SK-N-SH (cell line): ENCODE results near the gene CALML6. TPM values are rescaled to one million over a fixed set of nuclear protein-coding genes. Genes with fewer than 3 reads are reported as not detected.

Source experiments
- CTCF ChIA-PET: fragments of 300-600, 350-600 bp; formaldehyde crosslinking; extraction: SDS; loops from one replicate; lab custom pipeline; 2021; lab: Yijun Ruan, JAX
- POLR2A ChIA-PET: fragments of 350-600 bp; sonication (Branson Sonifier 250); formaldehyde crosslinking; extraction: SDS; loops from one replicate; lab custom pipeline; 2020; ENCODE audit warnings: antibody characterized with exemption, inconsistent platforms; lab: Yijun Ruan, JAX
- DNase-seq: peaks from one replicate; pipeline ENCODE4 v3.0.0; 2012
- H2AFZ ChIP-seq: fragments of 200-600 bp; sonication (generic); 2 replicates; pipeline ENCODE4 v1.8.1; 2016; ENCODE audit warnings: antibody characterized with exemption, mild to moderate bottlenecking, low read depth
- H3F3A ChIP-seq: fragments of 200-600 bp; sonication (generic); replicated peaks from 2 replicates; pipeline ENCODE3; 2016; ENCODE audit warnings: antibody characterized with exemption, mild to moderate bottlenecking; ENCODE audit not compliant: insufficient read depth
- H3K27ac ChIP-seq, 2 experiments: fragments of 200-500 bp in 1 of 2; fragments of 200-600 bp in 1 of 2; sonication (Bioruptor generic) in 1 of 2; sonication (generic), shearing (Covaris generic) in 1 of 2; 2 replicates each; pipeline versions ENCODE4 v1.5.1 to v1.6.1; 2014 to 2016; ENCODE audit warnings: low read depth in 2 of 2, inconsistent platforms in 1 of 2, low read length in 1 of 2, mild to moderate bottlenecking in 1 of 2, mixed read lengths in 1 of 2
- H3K27me3 ChIP-seq: fragments of 200-600 bp; sonication (generic), shearing (Covaris generic); 2 replicates; pipeline ENCODE4 v1.6.1; 2016; ENCODE audit warnings: mixed run types; ENCODE audit not compliant: insufficient read depth
- H3K36me3 ChIP-seq, 2 experiments: fragments of 200-500 bp in 1 of 2; fragments of 200-600 bp in 1 of 2; sonication (Bioruptor generic) in 1 of 2; sonication (generic) in 1 of 2; replicated peaks in 1 of 2; 2 replicates each; pipeline versions ENCODE3 to v1.5.1; 2014 to 2016; ENCODE audit warnings: low read length in 1 of 2, mild to moderate bottlenecking in 1 of 2; ENCODE audit not compliant: insufficient read depth in 2 of 2, control insufficient read depth in 1 of 2
- H3K4me1 ChIP-seq, 2 experiments: fragments of 200-500 bp in 1 of 2; fragments of 200-600 bp in 1 of 2; sonication (Bioruptor generic) in 1 of 2; sonication (generic), shearing (Covaris generic) in 1 of 2; 2 replicates each; pipeline versions ENCODE4 v1.5.1 to v1.6.1; 2014 to 2016; ENCODE audit warnings: low read depth in 1 of 2, low read length in 1 of 2, mixed run types in 1 of 2; ENCODE audit not compliant: insufficient read depth in 2 of 2, control insufficient read depth in 1 of 2
- H3K4me2 ChIP-seq: fragments of 200-600 bp; sonication (generic), shearing (Covaris generic); 2 replicates; pipeline ENCODE4 v1.6.1; 2017; ENCODE audit warnings: mixed run types
- H3K4me3 ChIP-seq, 2 experiments: fragments of 200-500 bp in 1 of 2; fragments of 200-600 bp in 1 of 2; sonication (Bioruptor generic) in 1 of 2; sonication (generic), shearing (Covaris generic) in 1 of 2; 2 replicates each; pipeline versions ENCODE4 v1.5.1 to v1.8.1; 2014 to 2016; ENCODE audit warnings: low read depth in 2 of 2, inconsistent platforms in 1 of 2, low read length in 1 of 2, mild to moderate bottlenecking in 1 of 2, mixed read lengths in 1 of 2, moderate library complexity in 1 of 2
- H3K79me2 ChIP-seq: fragments of 200-600 bp; sonication (generic); 2 replicates; pipeline ENCODE4 v1.8.1; 2017; ENCODE audit warnings: mild to moderate bottlenecking; ENCODE audit not compliant: insufficient read depth
- H3K9ac ChIP-seq: fragments of 200-600 bp; sonication (generic); 2 replicates; pipeline ENCODE4 v1.6.1; 2017; ENCODE audit warnings: mixed run types
- H3K9me2 ChIP-seq: fragments of 200-600 bp; sonication (generic); 2 replicates; pipeline ENCODE4 v1.6.1; 2017; ENCODE audit warnings: mixed run types
- H3K9me3 ChIP-seq: fragments of 200-600 bp; sonication (generic); 2 replicates; pipeline ENCODE4 v1.6.1; 2017; ENCODE audit warnings: mixed run types, mild to moderate bottlenecking, moderate library complexity
- H4K20me1 ChIP-seq: fragments of 200-600 bp; sonication (generic); 2 replicates; pipeline ENCODE4 v1.6.1; 2017; ENCODE audit warnings: mild to moderate bottlenecking, mixed run types; ENCODE audit not compliant: insufficient read depth
- EP300 ChIP-seq, 2 experiments: IDR thresholded peaks; 2 replicates each; pipeline versions ENCODE4 v1.4.0 to v1.6.1; 2012; ENCODE audit warnings: borderline replicate concordance in 1 of 2, low read depth in 1 of 2, low read length in 1 of 2
- MEF2A ChIP-seq: IDR thresholded peaks from 2 replicates; pipeline ENCODE4 v1.4.0; 2012; ENCODE audit warnings: low read depth, borderline replicate concordance
- NFIC ChIP-seq: IDR thresholded peaks from 2 replicates; pipeline ENCODE4 v1.4.0; 2012; ENCODE audit warnings: borderline replicate concordance
- NRF1 ChIP-seq: IDR thresholded peaks from 2 replicates; pipeline ENCODE4 v1.6.1; 2012; ENCODE audit warnings: low read depth, mild to moderate bottlenecking, low read length
- POLR2AphosphoS5 ChIP-seq: IDR thresholded peaks from 2 replicates; pipeline ENCODE4 v1.6.1; 2012; ENCODE audit warnings: low read depth, low read length
- REST ChIP-seq: IDR thresholded peaks from 2 replicates; pipeline ENCODE4 v1.6.1; 2012; ENCODE audit warnings: mild to moderate bottlenecking, low read depth, low read length, moderate library complexity
- SIN3A ChIP-seq: IDR thresholded peaks from 2 replicates; pipeline ENCODE4 v1.6.1; 2012; ENCODE audit warnings: low read depth, mild to moderate bottlenecking, low read length, moderate library complexity, borderline replicate concordance
- TAF1 ChIP-seq: IDR thresholded peaks from 2 replicates; pipeline ENCODE4 v1.6.1; 2012; ENCODE audit warnings: low read depth, mild to moderate bottlenecking, low read length, moderate library complexity, borderline replicate concordance
- WGBS: methylation state at CpG from one replicate; pipeline ENCODE4 v1.1.6; 2017; ENCODE audit warnings: low lambda C conversion rate; 5-methylcytosine and 5-hydroxymethylcytosine counted together
- polyA plus RNA-seq, 3 experiments: library from polyadenylated mRNA; depleted of rRNA; stranded (reverse); fragments of >200 nt; gene quantifications; 2 replicates each; pipeline ENCODE4 v1.2.3, GENCODE V29; 2012

CALML6 gene
- polyA plus RNA-seq, 1 of the 3 experiments (the other 2 are of a cell fraction) = 0.87 TPM

- TF ChIP-seq NRF1 = peak; percentile 81
- no peak for TF ChIP-seq SIN3A
- TF ChIP-seq NFIC = peak; percentile 31; the same call in 1 of the 2 replicates
- no peak for TF ChIP-seq POLR2AphosphoS5
- no peak for TF ChIP-seq MEF2A
- DNase-seq = peak; percentile 100
- Histone ChIP-seq H3F3A (no peaks in the 10 kb centered on the region), H3K4me1 (peaks cover 0 to 17% of the 10 kb centered on the region in 2 experiments; a peak in 1 of 4 replicates), H3K9me2 (no peaks in the 10 kb centered on the region), H3K4me2 (peak overlapping the region; percentile 84), H3K27ac (no peak overlapping the region; a peak in 1 of 4 replicates), H3K27me3 (no peaks in the 10 kb centered on the region), H2AFZ (peak overlapping the region; percentile 59; the same call in 1 of the 2 replicates), H3K79me2 (no peaks in the 10 kb centered on the region), H3K36me3 (no peaks in the 10 kb centered on the region), H3K9ac (no peak overlapping the region), H3K9me3 (no peaks in the 10 kb centered on the region), H4K20me1 (no peaks in the 10 kb centered on the region), H3K4me3 (peak overlapping the region; percentile 58 to 64)
- CTCF ChIA-PET = interaction anchor here (0.5 to 1.8 kb wide), 5 partner anchors 10 to 804 kb away, joined by 3 to 7 read pairs (median 5); partner anchors contain the start of gene C1orf159
- 3% methylated on average over 17 of the region's 62 CpGs for WGBS
- POLR2A ChIA-PET = interaction anchor here (0.6 to 0.7 kb wide), 2 partner anchors 1815 to 1920 kb away, joined by 3 read pairs; no protein-coding TSS in a partner anchor
Observed at GRCh38 chr1:1919304-1920056, 4.4 kb downstream of the CALML6 start.

- no peaks in the 10 kb centered on the region for H3K27me3 ChIP-seq
- no peaks in the 10 kb centered on the region for H3K36me3 ChIP-seq
- TF ChIP-seq EP300 (IDR thresholded peaks at IDR 0.05; ENCODE audit: borderline replicate concordance in 1 of 2, low read depth in 1 of 2, low read length in 1 of 2) (no peak), NFIC (no peak)
- WGBS = 95% methylated on average over 4 of the region's 6 CpGs
- peak overlapping the region in 1 of 2 experiments; percentile 64; a peak in 1 of 4 replicates for H3K4me3 ChIP-seq
- no peaks in the 10 kb centered on the region for H4K20me1 ChIP-seq
- H3K9me2 ChIP-seq = no peaks in the 10 kb centered on the region
- peak overlapping the region; percentile 59; the same call in 1 of the 2 replicates for H2AFZ ChIP-seq
- no peak overlapping the region for H3K27ac ChIP-seq
- no peaks in the 10 kb centered on the region for H3K79me2 ChIP-seq
- no peaks in the 10 kb centered on the region for H3F3A ChIP-seq
- POLR2A ChIA-PET = interaction anchor here (0.6 kb wide), 1 partner anchor 1919 kb away, joined by 3 read pairs; no protein-coding TSS in a partner anchor
- H3K9ac ChIP-seq = no peak overlapping the region
- no peak for DNase-seq
- H3K4me1 ChIP-seq = peaks cover 0 to 15% of the 10 kb centered on the region in 2 experiments; a peak in 1 of 4 replicates
- CTCF ChIA-PET = interaction anchor here (1.1 to 1.8 kb wide), 4 partner anchors 11 to 125 kb away, joined by 4 to 7 read pairs (median 6); no protein-coding TSS in a partner anchor
- H3K9me3 ChIP-seq = no peaks in the 10 kb centered on the region
- no peak overlapping the region for H3K4me2 ChIP-seq
Observed at GRCh38 chr1:1920057-1920607, 5.1 kb downstream of the CALML6 start.

- Histone ChIP-seq H3K4me3 (no peak overlapping the region), H3F3A (no peaks in the 10 kb centered on the region), H3K79me2 (no peaks in the 10 kb centered on the region), H3K9ac (no peak overlapping the region), H3K9me2 (no peaks in the 10 kb centered on the region), H3K27ac (no peak overlapping the region), H4K20me1 (no peaks in the 10 kb centered on the region), H2AFZ (no peak overlapping the region), H3K4me2 (no peak overlapping the region), H3K4me1 (peaks cover 0 to 15% of the 10 kb centered on the region in 2 experiments; a peak in 1 of 4 replicates), H3K36me3 (no peaks in the 10 kb centered on the region), H3K27me3 (no peaks in the 10 kb centered on the region), H3K9me3 (no peaks in the 10 kb centered on the region)
- peak; percentile 31 for DNase-seq
- 86% methylated on average over 5 of the region's 27 CpGs for WGBS
- TF ChIP-seq TAF1 = no peak
- TF ChIP-seq REST = no peak
- CTCF ChIA-PET = interaction anchor here (1.4 kb wide), 1 partner anchor 24 kb away, joined by 4 read pairs; no protein-coding TSS in a partner anchor
- POLR2A ChIA-PET = no interaction called here
Observed at GRCh38 chr1:1920608-1921458, 5.8 kb downstream of the CALML6 start.
